GM23248 (cell line): Measurements from ENCODE around the gene UNC5A.

Experiments used
- EZH2 ChIP-seq: fragments of 200-600 bp; sonication (generic); IDR thresholded peaks from 2 replicates; pipeline ENCODE4 v1.6.1; 2018; ENCODE audit warnings: antibody characterized with exemption, mild to moderate bottlenecking; ENCODE audit not compliant: insufficient read depth, poor library complexity, severe bottlenecking
- EZH2phosphoT487 ChIP-seq: fragments of 200-600 bp; sonication (generic); IDR thresholded peaks from 2 replicates; pipeline ENCODE4 v1.6.1; 2018; ENCODE audit warnings: antibody characterized with exemption, moderate library complexity, mild to moderate bottlenecking, low read depth; ENCODE audit not compliant: insufficient read depth

- no peak for TF ChIP-seq EZH2
- no peak for TF ChIP-seq EZH2phosphoT487
These were observed 11.4 kb upstream of the UNC5A start for GRCh38 chr5:176798949-176799348.
